SK-N-MC (cell line): ENCODE data around the gene TRRAP.

Source experiments
- EZH2 ChIP-seq: fragments of 200-600 bp; sonication (generic); IDR thresholded peaks from one replicate; pipeline ENCODE4 v1.6.1; 2017; ENCODE audit warnings: antibody characterized with exemption
- FOXP2 ChIP-seq: optimal IDR thresholded peaks from 2 replicates; pipeline ENCODE3; 2011; ENCODE audit warnings: mild to moderate bottlenecking, moderate library complexity; ENCODE audit not compliant: insufficient read depth; ENCODE audit errors: extremely low read length, control extremely low read depth
- POLR2AphosphoS5 ChIP-seq: IDR thresholded peaks from 2 replicates; pipeline ENCODE4 v1.6.1; 2012; ENCODE audit warnings: mild to moderate bottlenecking, low read depth, low read length, borderline replicate concordance

DNA sequence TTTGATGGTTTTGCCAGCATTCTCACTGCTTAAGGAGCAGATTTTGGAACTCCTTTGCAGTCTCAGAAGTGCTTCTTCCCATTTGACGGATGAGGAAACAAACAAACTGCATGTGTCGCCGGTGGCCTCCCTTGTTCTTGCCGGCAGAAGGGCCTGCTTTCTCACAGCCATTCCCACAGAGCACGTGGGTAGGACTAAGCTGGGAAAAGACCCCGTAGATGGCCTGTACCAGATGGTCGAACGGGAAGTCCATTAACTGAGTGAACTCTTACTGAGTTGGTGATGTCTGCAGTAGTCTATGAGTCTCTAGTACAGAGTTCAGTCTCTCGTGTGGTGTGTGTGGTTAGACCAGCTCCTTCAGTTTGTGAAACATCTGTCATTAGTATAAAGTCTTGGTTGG lies 131.9 kb downstream of the TRRAP start:
- TF ChIP-seq POLR2AphosphoS5, result no peak
- no peak for TF ChIP-seq EZH2
- no peak for TF ChIP-seq FOXP2
